ENCODE measurements around the gene NPHP4.

NPHP4 gene

GRCh38 chr1:5891736-5892135 is 100.5 kb downstream of the NPHP4 start:
- peak; percentile 9 for DNase-seq (ENCODE audit: low read depth)

- DNase-seq (ENCODE audit: low read depth), result no peak
Observed at GRCh38 chr1:5891137-5891536, 101.1 kb downstream of the NPHP4 start.

GRCh38 chr1:5890346-5891106 is 101.7 kb downstream of the NPHP4 start:
- no peak for DNase-seq (ENCODE audit: low read depth)

GRCh38 chr1:5889901-5890300 is 102.3 kb downstream of the NPHP4 start:
- no peak for DNase-seq (ENCODE audit: low read depth)

GRCh38 chr1:5889462-5889861 is 102.8 kb downstream of the NPHP4 start:
- no peak for DNase-seq (ENCODE audit: low read depth)

- DNase-seq (ENCODE audit: low read depth), result no peak
Observed at GRCh38 chr1:5888606-5889211, 103.5 kb downstream of the NPHP4 start.

- DNase-seq (ENCODE audit: low read depth), result no peak
Observed at GRCh38 chr1:5887971-5888361, 104.3 kb downstream of the NPHP4 start.

- DNase-seq (ENCODE audit: low read depth), result no peak
Observed at GRCh38 chr1:5887349-5887970, 104.8 kb downstream of the NPHP4 start.

GRCh38 chr1:5886541-5887348 is 105.5 kb downstream of the NPHP4 start:
- no peak for DNase-seq (ENCODE audit: low read depth)

- no peak for DNase-seq (ENCODE audit: low read depth)
Observed at GRCh38 chr1:5886140-5886483, 106.1 kb downstream of the NPHP4 start.

GRCh38 chr1:5885471-5886139 is 106.6 kb downstream of the NPHP4 start:
- DNase-seq (ENCODE audit: low read depth), result no peak

GRCh38 chr1:5884110-5884509 is 108.1 kb downstream of the NPHP4 start:
- no peak for DNase-seq (ENCODE audit: low read depth)

GRCh38 chr1:5883129-5884048 is 108.8 kb downstream of the NPHP4 start:
- no peak for DNase-seq (ENCODE audit: low read depth)

- DNase-seq (ENCODE audit: low read depth), result no peak
Observed at GRCh38 chr1:5882367-5883128, 109.7 kb downstream of the NPHP4 start.

GRCh38 chr1:5881526-5882222 is 110.6 kb downstream of the NPHP4 start:
- DNase-seq (ENCODE audit: low read depth), result no peak

GRCh38 chr1:5880630-5881405 is 111.4 kb downstream of the NPHP4 start:
- no peak for DNase-seq (ENCODE audit: low read depth)

GRCh38 chr1:5879421-5879820 is 112.8 kb downstream of the NPHP4 start:
- DNase-seq (ENCODE audit: low read depth), result no peak

GRCh38 chr1:5878971-5879370 is 113.3 kb downstream of the NPHP4 start:
- DNase-seq (ENCODE audit: low read depth), result no peak
